K562 (cell line): ENCODE results near the gene DENR. TPM values are rescaled to one million over a fixed set of nuclear protein-coding genes. Genes with fewer than 3 reads are reported as not detected.

Experiments used
- ATAC-seq: fragments of 200-7000 bp; cut with Tn5 transposase; 3 replicates; pipeline ENCODE4 v1.9.1; 2020; ENCODE audit warnings: moderate library complexity
- BruUV-seq: library from RNA; stranded (reverse); fragments of 400-500 nt; replicated peaks from 2 replicates; lab custom pipeline; 2021; lab: Mats Ljungman, UMichigan
- CTCF ChIA-PET: fragments of 300-600 bp; formaldehyde crosslinking; extraction: SDS; loops from one replicate; lab custom pipeline; 2021; ENCODE audit warnings: low intra/inter-chr PET ratio; lab: Yijun Ruan, JAX
- POLR2A ChIA-PET: fragments of 300-600, 350-650 bp; sonication (Branson Sonifier 250); formaldehyde crosslinking; extraction: SDS; loops from one replicate; lab custom pipeline; 2021; ENCODE audit warnings: antibody characterized with exemption, inconsistent platforms; lab: Yijun Ruan, JAX
- DNase-seq, 4 experiments: peaks; one replicate each; pipeline versions ENCODE4 v3.0.0 to v3.0.0-alpha.2; 2011 to 2018; ENCODE audit warnings: low spot score in 3 of 4, mixed read lengths in 3 of 4; ENCODE audit errors: extremely low read depth in 1 of 4
- FAIRE-seq: peaks from 2 replicates; lab custom pipeline; 2011; peaks lifted over from hg19 to GRCh38; lab: Jason Lieb, UNC
- H2AFZ ChIP-seq: 2 replicates; pipeline ENCODE4 v1.6.0; 2011; ENCODE audit warnings: low read depth, low read length, control low read depth, inconsistent platforms
- H3K27ac ChIP-seq: fragments of 200-600 bp; 3 replicates; pipeline ENCODE4 v1.8.0; 2011; ENCODE audit warnings: low read depth, mild to moderate bottlenecking, control low read depth, inconsistent platforms, low read length, moderate library complexity, mixed read lengths; ENCODE audit errors: extremely low read depth
- H3K27me3 ChIP-seq, 2 experiments: fragments of 300-600 bp in 1 of 2; 2 replicates in 1 of 2; 3 replicates in 1 of 2; pipeline versions ENCODE4 v1.6.0 to v1.8.0; 2011; ENCODE audit warnings: inconsistent platforms in 2 of 2, low read length in 2 of 2, mild to moderate bottlenecking in 1 of 2, mixed read lengths in 1 of 2, moderate library complexity in 1 of 2; ENCODE audit not compliant: control insufficient read depth in 2 of 2, insufficient read depth in 2 of 2
- H3K36me3 ChIP-seq: fragments of 300-600 bp; 3 replicates; pipeline ENCODE4 v1.8.0; 2011; ENCODE audit warnings: mild to moderate bottlenecking, low read length, inconsistent platforms; ENCODE audit not compliant: control insufficient read depth, insufficient read depth
- H3K4me1 ChIP-seq, 2 experiments: fragments of 200-600 bp in 1 of 2; replicated peaks in 1 of 2; 2 replicates in 1 of 2; 3 replicates in 1 of 2; pipeline versions ENCODE4 v1.5.1 to v1.8.0; 2011; ENCODE audit warnings: inconsistent platforms in 2 of 2, low read length in 2 of 2, mild to moderate bottlenecking in 1 of 2, mixed read lengths in 1 of 2, moderate library complexity in 1 of 2; ENCODE audit not compliant: control insufficient read depth in 2 of 2, insufficient read depth in 2 of 2
- H3K4me2 ChIP-seq: 2 replicates; pipeline ENCODE4 v1.6.1; 2011; ENCODE audit warnings: low read length, control low read depth, inconsistent platforms, mixed read lengths; ENCODE audit not compliant: insufficient read depth
- H3K4me3 ChIP-seq: fragments of 200-600 bp; sonication (generic), shearing (Covaris generic); 2 replicates; pipeline ENCODE4 v1.5.1; 2016; ENCODE audit warnings: control low read depth, inconsistent platforms
- H3K79me2 ChIP-seq: fragments of 200-600 bp; 3 replicates; pipeline ENCODE4 v1.8.0; 2011; ENCODE audit warnings: low read length, inconsistent platforms; ENCODE audit not compliant: control insufficient read depth, insufficient read depth
- H3K9ac ChIP-seq, 2 experiments: 2 replicates each; pipeline versions ENCODE4 v1.6.0 to v1.6.1; 2011; ENCODE audit warnings: low read depth in 2 of 2, low read length in 2 of 2, control low read depth in 1 of 2, inconsistent platforms in 1 of 2, mild to moderate bottlenecking in 1 of 2, mixed read lengths in 1 of 2; ENCODE audit not compliant: insufficient read depth in 1 of 2
- H3K9me1 ChIP-seq: one replicate; pipeline ENCODE4 v1.6.0; 2011; ENCODE audit warnings: inconsistent platforms, mild to moderate bottlenecking, low read length, moderate library complexity; ENCODE audit not compliant: control insufficient read depth, insufficient read depth
- H3K9me3 ChIP-seq: replicated peaks from 2 replicates; pipeline ENCODE4 v1.5.1; 2011; ENCODE audit warnings: low read depth, low read length, inconsistent platforms; ENCODE audit not compliant: control insufficient read depth, insufficient read depth
- H4K20me1 ChIP-seq: replicated peaks from 2 replicates; pipeline ENCODE4 v1.6.1; 2011; ENCODE audit warnings: low read length, inconsistent platforms, mixed read lengths; ENCODE audit not compliant: control insufficient read depth, insufficient read depth
- CBX5 ChIP-seq: IDR thresholded peaks from 2 replicates; pipeline ENCODE4 v1.6.1; 2014; ENCODE audit warnings: low read depth, borderline replicate concordance
- FOSL1 ChIP-seq: fragments of 200-800 bp; sonication (Bioruptor generic); conservative IDR thresholded peaks from 2 replicates; pipeline ENCODE4 v1.6.1; 2016; ENCODE audit warnings: missing genetic modification characterization, missing compliant biosample characterization
- KAT7 ChIP-seq: sonication (generic); formaldehyde crosslinking; IDR thresholded peaks from 2 replicates; pipeline ENCODE4 v1.8.0; 2022; ENCODE audit warnings: missing genetic modification reagents, mild to moderate bottlenecking, borderline replicate concordance
- LCOR ChIP-seq: sonication (generic); formaldehyde crosslinking; IDR thresholded peaks from 2 replicates; pipeline ENCODE4 v1.8.0; 2022; ENCODE audit warnings: mild to moderate bottlenecking, missing genetic modification reagents
- NFYB ChIP-seq: IDR thresholded peaks from 2 replicates; pipeline ENCODE4 v1.6.1; 2011; ENCODE audit warnings: mild to moderate bottlenecking, moderate library complexity; ENCODE audit not compliant: insufficient read length; ENCODE audit errors: extremely low read depth
- NR3C1 ChIP-seq: sonication (generic); formaldehyde crosslinking; IDR thresholded peaks from 2 replicates; pipeline ENCODE4 v1.8.1; 2022; ENCODE audit warnings: missing genetic modification reagents
- POLR3A ChIP-seq: IDR thresholded peaks from 2 replicates; pipeline ENCODE4 v1.6.1; 2011; ENCODE audit warnings: borderline replicate concordance, mild to moderate bottlenecking, moderate library complexity; ENCODE audit not compliant: insufficient read length, insufficient read depth; ENCODE audit errors: extremely low read depth
- RCOR1 ChIP-seq, 2 experiments: IDR thresholded peaks; 2 replicates each; pipeline ENCODE4 v1.6.1; 2012; ENCODE audit warnings: low read depth in 2 of 2, low read length in 2 of 2, borderline replicate concordance in 1 of 2, improper control_type of control experiment in 1 of 2
- SAFB ChIP-seq: fragments of 200-400 bp; formaldehyde crosslinking; IDR thresholded peaks from 2 replicates; pipeline ENCODE4 v1.6.1; 2017; ENCODE audit warnings: low read depth, low read length, borderline replicate concordance
- SIX5 ChIP-seq, 2 experiments: IDR thresholded peaks; 2 replicates each; pipeline ENCODE4 v1.6.1; 2011; ENCODE audit warnings: low read length in 2 of 2, borderline replicate concordance in 1 of 2, low read depth in 1 of 2, mild to moderate bottlenecking in 1 of 2, moderate library complexity in 1 of 2; ENCODE audit not compliant: insufficient read depth in 1 of 2
- TCF3 ChIP-seq: sonication (generic); formaldehyde crosslinking; IDR thresholded peaks from 2 replicates; pipeline ENCODE4 v1.4.0; 2020; ENCODE audit warnings: mild to moderate bottlenecking, missing genetic modification reagents
- TEAD4 ChIP-seq, 2 experiments: sonication (generic) in 1 of 2; formaldehyde crosslinking in 1 of 2; IDR thresholded peaks; 2 replicates each; pipeline versions ENCODE4 v1.6.1 to v1.8.0; 2012 to 2022; ENCODE audit warnings: borderline replicate concordance in 1 of 2, inconsistent platforms in 1 of 2, low read length in 1 of 2, mild to moderate bottlenecking in 1 of 2, missing genetic modification reagents in 1 of 2
- WGBS: fragments of 100-300 bp; shearing (Covaris generic); methylation state at CpG from one replicate; pipeline ENCODE4 v1.1.6; 2016; ENCODE audit warnings: low coverage, mixed read lengths; ENCODE audit not compliant: insufficient coverage; ENCODE audit errors: missing lambda C conversion rate; 5-methylcytosine and 5-hydroxymethylcytosine counted together
- in situ Hi-C: fragments of 300-500 bp; cut with MboI; formaldehyde crosslinking; loops from 4 replicates; pipeline ENCODE4 v1.15.0; 2018; ENCODE audit warnings: inconsistent platforms, mixed read lengths
- intact Hi-C: fragments of 100-400 bp; cut with micrococcal nuclease; formaldehyde crosslinking; loops from 2 replicates; pipeline ENCODE4 v1.14.2; 2022
- polyA plus RNA-seq, 8 experiments: library from polyadenylated mRNA; depleted of rRNA in 4 of 8; stranded (reverse) in 5 of 8; unstranded in 3 of 8; fragments of >200 nt; fragmentation: Nextera tagmentation in 2 of 8; fragmentation: Illumina TruSeq in 1 of 8; extraction: Ambion mirVana in 2 of 8; extraction: Trizol in 1 of 8; gene quantifications; 2 replicates each; pipeline versions ENCODE4 v1.2.1 to v1.2.3, GENCODE V29; 2011 to 2014; ENCODE audit warnings: inconsistent platforms in 1 of 8, missing spikeins in 1 of 8
- total RNA-seq, 7 experiments: library from RNA; depleted of rRNA in 6 of 7; stranded (reverse); fragments of >200 nt in 6 of 7; fragmentation: Illumina TruSeq in 2 of 7; extraction: Trizol in 2 of 7; gene quantifications; 2 replicates each; pipeline versions ENCODE4 v1.2.1 to v1.2.3, GENCODE V29; 2011 to 2021; ENCODE audit warnings: low replicate concordance in 1 of 7
- TF ChIP-seq, protein P1 (sequence below): fragments of 450-650 bp; formaldehyde crosslinking; IDR thresholded peaks from 2 replicates; pipeline ENCODE4 v1.4.0; 2020; ENCODE audit warnings: mild to moderate bottlenecking, moderate library complexity
- TF ChIP-seq, protein P2 (sequence below): sonication (generic); formaldehyde crosslinking; IDR thresholded peaks from 2 replicates; pipeline ENCODE4 v1.8.1; 2022; ENCODE audit warnings: missing genetic modification reagents

The DENR gene
- total and polyA plus RNA-seq, 9 of the 15 experiments (the other 6 are each of a cell fraction or from before 2014, with no cell fraction given), result 32.5 to 77.4 (median 54.7) TPM

DNA sequence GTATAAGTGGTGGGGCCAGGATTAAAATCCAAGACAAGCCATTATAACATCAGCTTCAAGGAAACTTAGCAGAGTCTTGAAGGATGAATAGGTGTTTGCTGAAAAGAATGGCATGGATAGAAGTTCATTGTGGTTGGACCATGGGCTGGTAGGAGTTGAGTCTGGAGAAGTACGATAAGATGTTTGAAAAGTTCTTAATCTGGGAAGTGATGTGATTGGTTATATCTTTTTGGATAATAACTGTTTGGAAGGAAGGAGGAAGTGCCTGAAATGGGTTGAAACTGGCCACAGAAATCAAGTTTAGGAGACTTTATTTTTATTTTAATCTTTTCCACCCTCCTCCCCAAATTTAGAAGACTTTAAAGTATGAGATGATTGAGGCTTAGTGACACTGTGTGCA is 4.9 kb downstream of the DENR start (continued):
- TF ChIP-seq SIX5 (IDR thresholded peaks at IDR 0.05; ENCODE audit: borderline replicate concordance in 1 of 2, insufficient read depth in 1 of 2, low read depth in 1 of 2, low read length in 2 of 2) (no peak), TEAD4 (IDR thresholded peaks at IDR 0.05; ENCODE audit: low read length) (peak; percentile 69; the same call in 1 of the 2 replicates), TEAD4 (CRISPR knock-in tag; IDR thresholded peaks at IDR 0.05; ENCODE audit: borderline replicate concordance) (no peak), LCOR (peak; percentile 90; the same call in 1 of the 2 replicates), TCF3 (CRISPR knock-in tag) (peak; percentile 74), RCOR1 (IDR thresholded peaks at IDR 0.05; ENCODE audit: borderline replicate concordance in 1 of 2, low read depth in 2 of 2, low read length in 2 of 2) (peak in 1 of 2 experiments; percentile 58; a peak in 1 of 4 replicates)
- TF ChIP-seq, all 486 proteins: peak for 16

- no peak for ATAC-seq
- in situ Hi-C loops, result no loop called here
- TF ChIP-seq, protein P1, sequence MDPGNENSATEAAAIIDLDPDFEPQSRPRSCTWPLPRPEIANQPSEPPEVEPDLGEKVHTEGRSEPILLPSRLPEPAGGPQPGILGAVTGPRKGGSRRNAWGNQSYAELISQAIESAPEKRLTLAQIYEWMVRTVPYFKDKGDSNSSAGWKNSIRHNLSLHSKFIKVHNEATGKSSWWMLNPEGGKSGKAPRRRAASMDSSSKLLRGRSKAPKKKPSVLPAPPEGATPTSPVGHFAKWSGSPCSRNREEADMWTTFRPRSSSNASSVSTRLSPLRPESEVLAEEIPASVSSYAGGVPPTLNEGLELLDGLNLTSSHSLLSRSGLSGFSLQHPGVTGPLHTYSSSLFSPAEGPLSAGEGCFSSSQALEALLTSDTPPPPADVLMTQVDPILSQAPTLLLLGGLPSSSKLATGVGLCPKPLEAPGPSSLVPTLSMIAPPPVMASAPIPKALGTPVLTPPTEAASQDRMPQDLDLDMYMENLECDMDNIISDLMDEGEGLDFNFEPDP, result no peak
- TF ChIP-seq POLR3A (no peak), FOSL1 (tag) (no peak), KAT7 (no peak), CBX5 (no peak), SAFB (no peak), NR3C1 (CRISPR knock-in tag) (no peak), NFYB (no peak)
- TF ChIP-seq, protein P2, sequence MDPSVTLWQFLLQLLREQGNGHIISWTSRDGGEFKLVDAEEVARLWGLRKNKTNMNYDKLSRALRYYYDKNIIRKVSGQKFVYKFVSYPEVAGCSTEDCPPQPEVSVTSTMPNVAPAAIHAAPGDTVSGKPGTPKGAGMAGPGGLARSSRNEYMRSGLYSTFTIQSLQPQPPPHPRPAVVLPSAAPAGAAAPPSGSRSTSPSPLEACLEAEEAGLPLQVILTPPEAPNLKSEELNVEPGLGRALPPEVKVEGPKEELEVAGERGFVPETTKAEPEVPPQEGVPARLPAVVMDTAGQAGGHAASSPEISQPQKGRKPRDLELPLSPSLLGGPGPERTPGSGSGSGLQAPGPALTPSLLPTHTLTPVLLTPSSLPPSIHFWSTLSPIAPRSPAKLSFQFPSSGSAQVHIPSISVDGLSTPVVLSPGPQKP, result no peak
- H3K9me3 ChIP-seq, result no peaks in the 10 kb centered on the region
- no peak overlapping the region for H3K4me2 ChIP-seq
- no peak overlapping the region for H3K9ac ChIP-seq
- WGBS, result 37% methylated on average over 7 of the region's 7 CpGs
- H3K27ac ChIP-seq, result no peak overlapping the region
- ChIA-PET CTCF (no interaction called here), POLR2A (interaction anchor here (0.5 kb wide), 1 partner anchor 406 kb away, joined by 3 read pairs; no protein-coding TSS in a partner anchor)
- no peak for DNase-seq
- no peaks in the 10 kb centered on the region for H3K79me2 ChIP-seq
- H3K36me3 ChIP-seq, result no peaks in the 10 kb centered on the region
- H2AFZ ChIP-seq, result peak overlapping the region; percentile 21; the same call in 1 of the 2 replicates
- peaks cover 4 to 5% of the 10 kb centered on the region in 2 experiments; a peak in 2 of 5 replicates for H3K4me1 ChIP-seq
- no peak overlapping the region for H3K4me3 ChIP-seq
- FAIRE-seq, result no peak
- H3K9me1 ChIP-seq, result no peaks in the 10 kb centered on the region
- H3K27me3 ChIP-seq, result no peaks in the 10 kb centered on the region
- BruUV-seq, result no TSS peak
- intact Hi-C loops, result no loop called here
- no peaks in the 10 kb centered on the region for H4K20me1 ChIP-seq
Observed at GRCh38 chr12:122785503-122785902, 32.9 kb downstream of the DENR start.
